SK-N-SH treated with all-trans-retinoic acid at 6 μM for 48 hours (cell line): ENCODE results near the gene INPP5B.

Source experiments
- ATAC-seq: fragments of 200-7000 bp; cut with Tn5 transposase; 3 replicates; pipeline ENCODE4 v1.9.1; 2020; ENCODE audit warnings: mild to moderate bottlenecking, moderate library complexity
- ARNTL ChIP-seq: fragments of 450-650 bp; formaldehyde crosslinking; IDR thresholded peaks from 2 replicates; pipeline ENCODE4 v1.5.0; 2020; ENCODE audit warnings: low read depth, mild to moderate bottlenecking, moderate library complexity, borderline replicate concordance
- CSDC2 ChIP-seq: fragments of 250-450 bp; sonication (Bioruptor Pico); IDR thresholded peaks from 2 replicates; pipeline ENCODE4 v1.5.0; 2020; ENCODE audit warnings: mild to moderate bottlenecking, moderate library complexity
- ESRRG ChIP-seq: fragments of 250-450 bp; sonication (Bioruptor Pico); IDR thresholded peaks from 2 replicates; pipeline ENCODE4 v1.6.1; 2021; ENCODE audit warnings: mild to moderate bottlenecking
- GLIS3 ChIP-seq: fragments of 250-450 bp; sonication (Bioruptor Pico); IDR thresholded peaks from 2 replicates; pipeline ENCODE4 v1.5.0; 2020; ENCODE audit warnings: mild to moderate bottlenecking, moderate library complexity
- ISL1 ChIP-seq: fragments of 250-450 bp; sonication (Bioruptor Pico); IDR thresholded peaks from 2 replicates; pipeline ENCODE4 v2.1.2; 2022; ENCODE audit warnings: mild to moderate bottlenecking, moderate library complexity
- OSR1 ChIP-seq: fragments of 250-450 bp; sonication (Bioruptor Pico); IDR thresholded peaks from 2 replicates; pipeline ENCODE4 v1.8.0; 2022; ENCODE audit warnings: moderate library complexity, mild to moderate bottlenecking, inconsistent platforms
- PPARA ChIP-seq: fragments of 250-450 bp; sonication (Bioruptor Pico); IDR thresholded peaks from 2 replicates; pipeline ENCODE4 v1.5.0; 2020; ENCODE audit warnings: mild to moderate bottlenecking, borderline replicate concordance
- RARB ChIP-seq: fragments of 250-450 bp; sonication (Bioruptor Pico); IDR thresholded peaks from 2 replicates; pipeline ENCODE4 v1.8.0; 2021; ENCODE audit warnings: mild to moderate bottlenecking, moderate library complexity
- SNAI2 ChIP-seq: fragments of 250-450 bp; sonication (Bioruptor Pico); IDR thresholded peaks from 2 replicates; pipeline ENCODE4 v1.5.0; 2020; ENCODE audit warnings: mild to moderate bottlenecking, moderate library complexity
- TCF4 ChIP-seq: fragments of 250-450 bp; sonication (Bioruptor Pico); IDR thresholded peaks from 2 replicates; pipeline ENCODE4 v1.8.0; 2021; ENCODE audit warnings: mild to moderate bottlenecking, moderate library complexity, borderline replicate concordance
- TOX ChIP-seq: fragments of 250-450 bp; sonication (Bioruptor Pico); IDR thresholded peaks from 2 replicates; pipeline ENCODE4 v1.8.0; 2021; ENCODE audit warnings: mild to moderate bottlenecking, moderate library complexity, borderline replicate concordance
- ZC3H10 ChIP-seq: fragments of 250-450 bp; sonication (Bioruptor Pico); IDR thresholded peaks from 2 replicates; pipeline ENCODE4 v1.5.1; 2021; ENCODE audit warnings: mild to moderate bottlenecking, moderate library complexity
- ZFP3 ChIP-seq: fragments of 250-450 bp; sonication (Bioruptor Pico); IDR thresholded peaks from 2 replicates; pipeline ENCODE4 v1.5.0; 2020; ENCODE audit warnings: mild to moderate bottlenecking, moderate library complexity
- ZFP30 ChIP-seq: fragments of 450-650 bp; formaldehyde crosslinking; IDR thresholded peaks from 2 replicates; pipeline ENCODE4 v1.5.0; 2022; ENCODE audit warnings: mild to moderate bottlenecking, moderate library complexity
- ZNF565 ChIP-seq: fragments of 450-650 bp; formaldehyde crosslinking; conservative IDR thresholded peaks from 2 replicates; pipeline ENCODE4 v1.5.0; 2020; ENCODE audit warnings: low read depth, mild to moderate bottlenecking, moderate library complexity
- ZNF70 ChIP-seq: fragments of 450-650 bp; formaldehyde crosslinking; IDR thresholded peaks from 2 replicates; pipeline ENCODE4 v1.5.0; 2020; ENCODE audit warnings: mild to moderate bottlenecking, moderate library complexity
- ZNF8 ChIP-seq: fragments of 450-650 bp; formaldehyde crosslinking; IDR thresholded peaks from 2 replicates; pipeline ENCODE4 v1.5.0; 2020; ENCODE audit warnings: mild to moderate bottlenecking, moderate library complexity
- TF ChIP-seq, protein P1 (sequence below): fragments of 250-450 bp; sonication (Bioruptor Pico); IDR thresholded peaks from 2 replicates; pipeline ENCODE4 v1.5.1; 2020; ENCODE audit warnings: low read depth, mild to moderate bottlenecking, moderate library complexity
- TF ChIP-seq, protein P2 (sequence below): fragments of 250-450 bp; sonication (Bioruptor Pico); IDR thresholded peaks from 2 replicates; pipeline ENCODE4 v1.8.0; 2021; ENCODE audit warnings: low read depth, mild to moderate bottlenecking, moderate library complexity, borderline replicate concordance
- TF ChIP-seq, protein P3 (sequence below): fragments of 250-450 bp; sonication (Bioruptor Pico); IDR thresholded peaks from 2 replicates; pipeline ENCODE4 v1.5.1; 2021; ENCODE audit warnings: mild to moderate bottlenecking, moderate library complexity
- TF ChIP-seq, protein P4 (sequence below): fragments of 250-450 bp; sonication (Bioruptor Pico); IDR thresholded peaks from 2 replicates; pipeline ENCODE4 v1.8.0; 2020; ENCODE audit warnings: mild to moderate bottlenecking, moderate library complexity, borderline replicate concordance

Gene INPP5B

DNA sequence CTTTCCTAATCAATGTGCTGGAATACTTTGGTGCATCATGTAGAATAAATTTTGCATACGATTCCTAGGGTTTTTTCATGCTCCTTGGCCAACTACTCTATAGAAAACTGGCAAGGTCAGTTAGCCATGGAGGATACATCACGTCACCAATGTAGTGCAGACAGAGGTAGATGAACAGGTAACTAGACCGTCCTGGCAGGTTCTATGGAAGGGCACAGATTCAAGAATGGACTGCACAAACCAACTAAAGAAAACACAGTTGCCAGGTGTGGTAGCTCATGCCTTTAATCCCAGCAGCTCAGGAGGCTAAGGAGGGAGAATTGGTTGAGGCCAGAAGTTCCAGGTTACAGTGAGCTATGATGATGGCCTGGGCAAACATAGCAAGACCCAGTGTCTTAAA, 97.4 kb downstream of the INPP5B start:
- TF ChIP-seq ESRRG (no peak), ARNTL (CRISPR knock-in tag) (no peak), SNAI2 (no peak)
- TF ChIP-seq, protein P1, sequence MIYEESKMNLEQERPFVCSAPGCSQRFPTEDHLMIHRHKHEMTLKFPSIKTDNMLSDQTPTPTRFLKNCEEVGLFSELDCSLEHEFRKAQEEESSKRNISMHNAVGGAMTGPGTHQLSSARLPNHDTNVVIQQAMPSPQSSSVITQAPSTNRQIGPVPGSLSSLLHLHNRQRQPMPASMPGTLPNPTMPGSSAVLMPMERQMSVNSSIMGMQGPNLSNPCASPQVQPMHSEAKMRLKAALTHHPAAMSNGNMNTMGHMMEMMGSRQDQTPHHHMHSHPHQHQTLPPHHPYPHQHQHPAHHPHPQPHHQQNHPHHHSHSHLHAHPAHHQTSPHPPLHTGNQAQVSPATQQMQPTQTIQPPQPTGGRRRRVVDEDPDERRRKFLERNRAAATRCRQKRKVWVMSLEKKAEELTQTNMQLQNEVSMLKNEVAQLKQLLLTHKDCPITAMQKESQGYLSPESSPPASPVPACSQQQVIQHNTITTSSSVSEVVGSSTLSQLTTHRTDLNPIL (CRISPR knock-in tag), result no peak
- TF ChIP-seq, all 23 proteins: peak for 0
- ATAC-seq, result no peak

DNA sequence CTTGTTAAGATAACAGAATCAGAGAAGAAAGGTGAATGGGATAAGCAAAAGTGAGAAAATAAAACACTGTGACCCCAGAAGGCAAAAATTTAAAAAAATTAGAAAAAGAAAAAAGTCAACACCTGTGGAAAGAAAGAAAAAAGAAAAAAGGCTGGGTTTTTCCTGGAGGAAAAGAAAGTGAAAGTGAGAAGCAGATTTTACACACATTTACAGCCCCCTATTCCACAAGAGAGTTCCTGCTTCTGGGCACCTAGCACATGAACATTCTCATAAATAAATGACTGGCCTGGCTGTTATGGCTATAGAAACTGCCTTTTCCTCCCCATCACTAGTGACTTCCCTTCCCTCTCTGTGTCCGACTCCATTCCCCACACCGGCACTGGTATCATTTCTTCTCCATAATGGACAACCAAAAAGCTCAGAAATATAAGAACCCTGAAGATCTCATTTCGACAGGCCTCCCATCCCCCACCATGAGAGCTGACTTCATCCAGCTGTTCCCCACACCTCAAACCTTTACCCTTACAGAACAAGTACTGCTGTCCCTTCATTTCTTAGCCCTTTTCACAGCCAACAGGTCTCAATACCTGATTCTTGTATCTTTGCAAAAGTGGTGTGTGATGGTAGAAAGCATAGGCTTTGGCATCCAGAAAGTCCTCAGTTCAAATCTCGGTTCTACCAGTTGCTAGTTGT, 100.1 kb downstream of the INPP5B start:
- TF ChIP-seq RARB (CRISPR knock-in tag) (no peak), ZFP30 (CRISPR knock-in tag) (no peak), CSDC2 (CRISPR knock-in tag) (no peak), GLIS3 (CRISPR knock-in tag) (no peak)
- TF ChIP-seq, protein P1 (CRISPR knock-in tag), result no peak
- TF ChIP-seq, all 23 proteins: peak for 0
- no peak for ATAC-seq

DNA sequence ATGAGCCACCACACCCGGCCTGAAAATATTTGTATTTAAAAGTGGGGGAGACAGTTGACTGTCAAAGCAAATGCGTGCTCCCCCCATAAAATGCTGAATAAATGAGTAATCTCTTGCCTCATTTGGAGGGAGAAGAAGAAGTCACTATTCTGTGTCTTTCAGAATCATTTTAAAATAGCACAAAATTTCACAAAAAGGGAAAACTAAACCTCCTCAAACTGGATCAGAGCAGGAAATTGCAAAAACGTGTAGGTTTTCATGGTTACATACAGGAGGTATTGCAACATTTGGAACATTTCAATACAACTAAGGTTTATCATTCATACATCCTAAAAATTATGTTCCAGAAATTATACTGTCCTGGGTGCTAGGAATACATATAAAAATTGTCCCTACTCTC, 101.1 kb downstream of the INPP5B start:
- TF ChIP-seq ZFP3, result no peak
- TF ChIP-seq, protein P2, sequence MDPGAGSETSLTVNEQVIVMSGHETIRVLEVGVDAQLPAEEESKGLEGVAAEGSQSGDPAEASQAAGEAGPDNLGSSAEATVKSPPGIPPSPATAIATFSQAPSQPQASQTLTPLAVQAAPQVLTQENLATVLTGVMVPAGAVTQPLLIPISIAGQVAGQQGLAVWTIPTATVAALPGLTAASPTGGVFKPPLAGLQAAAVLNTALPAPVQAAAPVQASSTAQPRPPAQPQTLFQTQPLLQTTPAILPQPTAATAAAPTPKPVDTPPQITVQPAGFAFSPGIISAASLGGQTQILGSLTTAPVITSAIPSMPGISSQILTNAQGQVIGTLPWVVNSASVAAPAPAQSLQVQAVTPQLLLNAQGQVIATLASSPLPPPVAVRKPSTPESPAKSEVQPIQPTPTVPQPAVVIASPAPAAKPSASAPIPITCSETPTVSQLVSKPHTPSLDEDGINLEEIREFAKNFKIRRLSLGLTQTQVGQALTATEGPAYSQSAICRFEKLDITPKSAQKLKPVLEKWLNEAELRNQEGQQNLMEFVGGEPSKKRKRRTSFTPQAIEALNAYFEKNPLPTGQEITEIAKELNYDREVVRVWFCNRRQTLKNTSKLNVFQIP (CRISPR knock-in tag), result no peak
- TF ChIP-seq ISL1, result no peak
- TF ChIP-seq CSDC2 (CRISPR knock-in tag), result no peak
- no peak for TF ChIP-seq ZNF70 (CRISPR knock-in tag)
- TF ChIP-seq TOX (CRISPR knock-in tag), result no peak
- TF ChIP-seq ZNF565, result no peak
- no peak for TF ChIP-seq ZC3H10 (CRISPR knock-in tag)
- no peak for TF ChIP-seq ZNF8 (CRISPR knock-in tag)
- no peak for TF ChIP-seq OSR1 (CRISPR knock-in tag)
- TF ChIP-seq PPARA (CRISPR knock-in tag), result no peak
- TF ChIP-seq ESRRG, result no peak
- no peak for TF ChIP-seq GLIS3 (CRISPR knock-in tag)
- no peak for TF ChIP-seq TCF4
- no peak for TF ChIP-seq ARNTL (CRISPR knock-in tag)
- TF ChIP-seq RARB (CRISPR knock-in tag), result no peak
- ATAC-seq, result no peak

DNA sequence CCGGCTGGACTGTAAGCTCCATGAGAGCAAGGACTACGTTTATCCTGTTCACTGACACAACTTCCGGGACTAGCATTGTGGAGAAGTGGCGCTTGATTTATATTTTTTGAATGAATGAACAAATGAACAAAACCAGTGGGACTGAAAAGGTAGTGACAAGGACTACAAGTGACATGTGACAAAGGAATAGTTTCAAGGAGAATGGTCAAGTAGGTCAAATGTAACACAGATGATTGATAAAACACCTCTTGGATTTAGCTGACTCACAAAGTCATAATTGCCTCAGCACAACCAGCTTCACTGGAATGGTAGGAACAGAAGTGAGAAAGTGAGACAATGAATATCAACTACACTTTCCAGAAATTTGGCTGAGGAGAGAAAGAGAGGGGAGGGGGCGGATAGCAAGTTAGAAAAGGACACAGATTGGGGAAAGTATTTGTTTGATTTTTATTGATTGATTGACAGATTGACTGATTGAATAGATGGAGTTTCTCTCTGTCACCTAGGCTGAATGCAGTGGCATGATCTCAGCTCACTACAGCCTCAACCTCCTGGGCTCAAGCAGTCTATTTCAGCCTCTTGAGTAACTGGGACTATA, 101.7 kb downstream of the INPP5B start:
- ATAC-seq, result no peak
- TF ChIP-seq, protein P3, sequence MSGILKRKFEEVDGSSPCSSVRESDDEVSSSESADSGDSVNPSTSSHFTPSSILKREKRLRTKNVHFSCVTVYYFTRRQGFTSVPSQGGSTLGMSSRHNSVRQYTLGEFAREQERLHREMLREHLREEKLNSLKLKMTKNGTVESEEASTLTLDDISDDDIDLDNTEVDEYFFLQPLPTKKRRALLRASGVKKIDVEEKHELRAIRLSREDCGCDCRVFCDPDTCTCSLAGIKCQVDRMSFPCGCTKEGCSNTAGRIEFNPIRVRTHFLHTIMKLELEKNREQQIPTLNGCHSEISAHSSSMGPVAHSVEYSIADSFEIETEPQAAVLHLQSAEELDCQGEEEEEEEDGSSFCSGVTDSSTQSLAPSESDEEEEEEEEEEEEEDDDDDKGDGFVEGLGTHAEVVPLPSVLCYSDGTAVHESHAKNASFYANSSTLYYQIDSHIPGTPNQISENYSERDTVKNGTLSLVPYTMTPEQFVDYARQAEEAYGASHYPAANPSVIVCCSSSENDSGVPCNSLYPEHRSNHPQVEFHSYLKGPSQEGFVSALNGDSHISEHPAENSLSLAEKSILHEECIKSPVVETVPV (CRISPR knock-in tag), result no peak
- TF ChIP-seq TCF4 (no peak), PPARA (CRISPR knock-in tag) (no peak), ZFP3 (no peak)
- TF ChIP-seq, protein P1 (CRISPR knock-in tag), result no peak
- TF ChIP-seq, protein P4, sequence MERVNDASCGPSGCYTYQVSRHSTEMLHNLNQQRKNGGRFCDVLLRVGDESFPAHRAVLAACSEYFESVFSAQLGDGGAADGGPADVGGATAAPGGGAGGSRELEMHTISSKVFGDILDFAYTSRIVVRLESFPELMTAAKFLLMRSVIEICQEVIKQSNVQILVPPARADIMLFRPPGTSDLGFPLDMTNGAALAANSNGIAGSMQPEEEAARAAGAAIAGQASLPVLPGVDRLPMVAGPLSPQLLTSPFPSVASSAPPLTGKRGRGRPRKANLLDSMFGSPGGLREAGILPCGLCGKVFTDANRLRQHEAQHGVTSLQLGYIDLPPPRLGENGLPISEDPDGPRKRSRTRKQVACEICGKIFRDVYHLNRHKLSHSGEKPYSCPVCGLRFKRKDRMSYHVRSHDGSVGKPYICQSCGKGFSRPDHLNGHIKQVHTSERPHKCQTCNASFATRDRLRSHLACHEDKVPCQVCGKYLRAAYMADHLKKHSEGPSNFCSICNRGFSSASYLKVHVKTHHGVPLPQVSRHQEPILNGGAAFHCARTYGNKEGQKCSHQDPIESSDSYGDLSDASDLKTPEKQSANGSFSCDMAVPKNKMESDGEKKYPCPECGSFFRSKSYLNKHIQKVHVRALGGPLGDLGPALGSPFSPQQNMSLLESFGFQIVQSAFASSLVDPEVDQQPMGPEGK (CRISPR knock-in tag), result no peak
